Measurements from ENCODE around the gene SOX4.

The SOX4 gene

GRCh38 chr6:21614226-21614625, 20.7 kb downstream of the SOX4 start:
- no peak for DNase-seq (ENCODE audit: low spot score)

DNA sequence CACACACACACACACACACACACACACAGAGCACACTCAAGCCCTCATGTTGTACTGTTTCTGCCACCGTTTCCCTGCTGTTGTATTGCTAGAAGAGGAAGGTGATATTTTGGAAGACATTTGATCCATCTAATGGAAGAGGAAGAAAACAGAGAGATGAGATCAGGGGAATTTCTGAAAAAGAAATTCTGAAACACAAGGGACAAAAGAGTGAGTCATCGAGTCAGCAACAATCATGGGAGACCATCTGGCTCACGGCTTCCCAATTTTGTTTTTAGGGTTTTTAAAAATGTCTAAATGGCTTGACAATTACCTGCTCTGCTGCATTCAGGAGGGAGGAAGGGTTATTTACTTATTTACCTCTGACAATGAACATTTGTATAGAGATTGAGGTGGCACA, 22.0 kb downstream of the SOX4 start:
- DNase-seq (ENCODE audit: low spot score): no peak

DNA sequence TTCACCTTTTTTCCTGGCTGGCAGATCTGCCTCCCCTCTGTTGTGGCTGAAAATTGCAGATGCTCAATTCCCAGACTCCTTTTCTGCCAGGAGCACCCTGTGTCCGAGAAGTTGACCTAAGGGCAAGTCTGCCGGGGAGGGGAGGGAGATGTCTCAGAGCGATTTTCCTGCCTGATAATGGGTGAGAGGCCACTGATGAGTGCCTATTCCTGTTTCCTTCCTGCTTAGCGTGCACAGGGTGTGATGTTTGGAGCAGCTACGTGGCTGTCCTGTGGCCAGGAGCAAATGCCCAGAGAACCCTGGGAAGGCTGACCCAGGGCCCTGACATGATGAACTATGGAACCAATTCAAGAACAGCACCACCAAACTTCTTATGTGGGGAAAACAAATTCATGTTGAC, 22.5 kb downstream of the SOX4 start:
- no peak for DNase-seq (ENCODE audit: low spot score)

DNA sequence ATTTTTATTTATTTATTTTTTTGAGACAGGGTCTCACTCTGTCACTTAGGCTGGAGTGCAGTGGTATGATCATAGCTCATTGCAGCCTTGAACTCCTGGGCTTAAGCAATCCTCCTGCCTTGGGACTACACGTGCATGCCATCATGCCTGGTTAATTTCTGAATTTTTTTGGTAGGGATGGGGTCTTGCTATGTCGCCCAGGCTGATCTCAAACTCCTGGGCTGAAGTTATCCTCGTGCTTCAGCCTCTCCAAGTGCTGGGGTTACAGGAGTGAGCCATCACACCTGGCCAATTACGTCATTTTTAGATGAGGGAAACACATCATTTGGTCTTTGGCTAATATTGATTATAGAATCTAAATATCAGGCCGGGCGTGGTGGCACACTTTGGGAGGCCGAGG, 32.1 kb downstream of the SOX4 start:
- no peak for DNase-seq (ENCODE audit: low spot score)

DNA sequence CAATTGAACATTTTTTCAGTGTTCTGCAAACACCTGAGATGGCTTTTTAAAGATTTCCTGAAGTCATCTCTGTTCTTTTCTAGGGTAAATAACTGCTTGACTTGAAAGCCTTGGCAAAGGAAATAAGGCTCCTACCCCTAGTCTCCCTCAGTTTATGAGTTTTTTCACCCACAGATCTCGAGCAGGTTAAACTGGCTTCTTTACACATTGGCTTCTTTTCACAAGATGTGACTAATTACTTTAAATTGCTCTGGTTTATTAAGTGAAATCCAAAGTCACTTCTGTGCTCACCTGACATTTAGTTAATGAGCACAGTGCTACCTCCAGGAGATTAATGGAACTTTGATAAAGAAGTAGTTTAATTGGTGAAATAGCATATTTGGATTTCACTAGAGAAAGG, 33.2 kb downstream of the SOX4 start:
- no peak for DNase-seq (ENCODE audit: low spot score)

DNA sequence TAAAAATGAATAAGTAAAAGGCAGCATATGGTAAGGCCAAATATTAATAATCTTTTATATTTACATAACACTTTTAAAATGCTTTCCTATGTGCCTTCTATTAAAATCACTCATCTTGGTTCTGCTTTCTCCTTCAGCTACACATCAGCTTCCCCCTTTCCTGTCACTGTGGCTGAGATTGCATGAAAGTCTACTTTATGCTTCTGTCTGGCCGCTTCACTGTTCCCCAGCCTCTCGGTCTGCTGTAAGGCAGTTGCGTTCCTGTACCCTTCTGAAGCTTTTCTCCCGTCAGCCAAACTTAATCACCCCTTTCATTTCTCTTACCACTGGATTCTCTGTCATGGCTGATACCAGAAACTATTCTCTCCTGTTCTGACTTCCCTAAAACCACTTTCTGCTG, 34.6 kb downstream of the SOX4 start:
- no peak for DNase-seq (ENCODE audit: low spot score)

DNA sequence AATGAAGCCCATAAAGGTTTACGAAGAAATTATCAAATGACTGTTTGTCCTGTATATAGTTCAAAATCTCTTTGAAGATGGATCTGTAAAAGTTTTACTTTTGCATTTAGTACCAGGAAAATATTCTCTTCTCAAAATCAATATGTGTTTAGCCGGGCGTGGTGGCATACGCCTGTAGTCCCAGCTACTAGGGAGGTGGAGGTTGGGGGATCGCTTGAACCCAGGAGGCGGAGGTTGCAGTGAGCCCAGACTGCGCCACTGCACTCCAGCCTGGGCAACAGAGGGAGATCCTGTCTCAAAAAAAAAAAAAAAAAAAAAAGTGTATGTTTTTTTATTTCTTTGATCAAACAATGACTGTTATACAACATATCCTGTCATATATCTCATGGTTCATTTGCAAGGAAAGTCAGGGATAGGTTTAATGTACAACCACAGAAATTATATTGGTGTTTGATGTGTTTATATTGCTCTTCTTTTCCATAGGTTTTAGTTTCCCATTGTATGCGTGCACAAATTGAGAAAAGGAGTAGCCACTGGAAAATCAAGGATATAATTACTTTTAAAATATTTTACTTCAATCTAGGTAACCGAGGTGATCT, 40.1 kb downstream of the SOX4 start:
- DNase-seq (ENCODE audit: low spot score): no peak

DNA sequence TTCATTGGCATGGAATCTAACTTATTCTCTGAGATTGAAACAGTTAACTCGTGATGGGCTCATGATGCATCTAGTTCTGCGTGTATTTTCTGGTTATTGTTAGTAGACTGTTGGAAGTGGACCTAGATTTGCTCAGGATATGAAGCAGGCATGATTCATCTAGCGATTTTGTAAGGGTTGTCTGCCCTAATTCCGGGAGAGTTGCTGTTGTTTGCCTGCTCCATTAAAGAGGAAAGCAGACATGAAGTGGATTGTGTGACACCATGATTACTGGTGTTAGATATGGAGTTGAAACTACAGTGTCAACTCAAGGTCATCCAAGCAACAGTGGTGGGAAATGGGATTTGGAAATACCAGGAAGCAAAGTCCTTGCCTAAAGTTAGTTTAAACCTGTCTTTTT, 41.0 kb downstream of the SOX4 start:
- no peak for DNase-seq (ENCODE audit: low spot score)

DNA sequence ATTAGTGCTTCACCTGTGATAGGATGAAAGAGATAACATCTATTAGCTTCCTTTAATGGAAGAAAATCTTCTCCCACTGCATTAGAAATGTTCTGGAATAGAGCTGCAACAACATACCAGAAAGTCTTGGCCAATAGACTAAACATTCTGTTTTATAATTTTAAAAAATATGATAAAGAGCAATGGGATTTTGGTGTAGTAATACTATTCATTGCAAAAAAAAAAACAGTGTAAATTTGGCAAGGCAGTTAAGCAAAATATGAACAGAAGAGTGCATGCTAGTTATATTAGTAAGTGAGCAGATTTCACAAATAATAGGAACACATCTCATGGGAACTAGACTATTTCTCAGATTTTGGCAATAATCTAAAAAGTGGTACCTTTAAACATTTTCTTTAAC, 43.3 kb downstream of the SOX4 start:
- no peak for DNase-seq (ENCODE audit: low spot score)

DNA sequence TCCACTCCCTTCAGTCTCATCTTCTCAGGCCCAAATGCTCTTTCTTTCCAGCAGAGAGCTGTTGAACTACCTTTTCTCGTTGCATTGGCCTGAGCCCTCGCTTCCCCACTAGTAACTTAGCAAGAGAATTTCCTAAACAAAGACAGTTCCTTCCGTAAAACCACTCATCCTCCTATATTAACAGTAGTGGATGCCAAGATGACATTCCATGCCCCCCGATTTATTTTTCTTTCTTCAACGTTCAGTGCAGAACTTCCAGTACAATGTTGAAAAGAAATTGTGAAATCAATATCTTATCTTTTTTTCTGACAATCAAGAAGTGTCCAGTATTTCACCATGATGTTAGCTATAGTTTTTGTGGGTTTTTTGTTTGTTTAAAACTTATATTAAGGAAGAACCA, 45.8 kb downstream of the SOX4 start:
- DNase-seq (ENCODE audit: low spot score): no peak

Measured in CD4-positive, alpha-beta T cell treated with Interleukin-6 at 100 ng/mL for 8 hours (primary cell).